Tibial nerve (tissue), 4 donors: ENCODE results near the gene AKAIN1. TPM values are rescaled to one million over a fixed set of nuclear protein-coding genes. Genes with fewer than 3 reads are reported as not detected.

Source experiments
- DNase-seq, 2 donors: peaks; one replicate each; pipeline ENCODE4 v3.0.0-alpha.2; 2019; ENCODE audit warnings: low spot score in 2 of 2
- H3K27ac ChIP-seq, 4 donors: fragments of 200-600 bp; sonication (generic) in 3 of 4; one replicate each; pipeline ENCODE4 v1.5.1; 2017 to 2019; ENCODE audit warnings: mild to moderate bottlenecking in 1 of 4
- H3K27me3 ChIP-seq, 2 donors: fragments of 200-600 bp; sonication (generic) in 1 of 2; one replicate each; pipeline versions ENCODE4 v1.5.1 to v1.6.0; 2017 to 2019
- H3K36me3 ChIP-seq, 3 donors: fragments of 200-600 bp; sonication (generic); one replicate each; pipeline ENCODE4 v1.5.1; 2018 to 2019
- H3K4me1 ChIP-seq, 4 donors: fragments of 200-600 bp; sonication (generic) in 3 of 4; one replicate each; pipeline ENCODE4 v1.5.1; 2017 to 2019
- H3K4me3 ChIP-seq, 4 donors: fragments of 200-600 bp; sonication (generic) in 3 of 4; one replicate each; pipeline ENCODE4 v1.5.1; 2017 to 2019; ENCODE audit warnings: mild to moderate bottlenecking in 1 of 4, moderate library complexity in 1 of 4
- H3K9me3 ChIP-seq, 4 donors: fragments of 200-600 bp; sonication (generic) in 3 of 4; one replicate each; pipeline ENCODE4 v1.5.1; 2017 to 2019
- EP300 ChIP-seq, 2 donors: sonication (generic); formaldehyde crosslinking; IDR thresholded peaks; one replicate each; pipeline ENCODE4 v1.6.1; 2017; ENCODE audit warnings: antibody characterized with exemption in 2 of 2, mild to moderate bottlenecking in 1 of 2
- POLR2A ChIP-seq, 2 donors: fragments of 450-650 bp; IDR thresholded peaks; one replicate each; pipeline ENCODE4 v1.6.1; 2017; ENCODE audit warnings: antibody characterized with exemption in 2 of 2, mild to moderate bottlenecking in 2 of 2, moderate library complexity in 2 of 2
- WGBS, 2 donors: methylation state at CpG; one replicate each; pipeline ENCODE4 v1.1.5; 2018; 5-methylcytosine and 5-hydroxymethylcytosine counted together
- total RNA-seq, 4 donors: library from RNA; depleted of rRNA; stranded (reverse); fragments of >200 nt; gene quantifications; one replicate each; pipeline ENCODE4 v1.1.0, GENCODE V29; 2016
- TF ChIP-seq, protein P1 (sequence below), 5 experiments: fragments of 200-600 bp in 3 of 5; fragments of 450-650 bp in 2 of 5; sonication (generic) in 3 of 5; IDR thresholded peaks; one replicate each; pipeline ENCODE4 v1.5.1; 2016 to 2019; ENCODE audit warnings: antibody characterized with exemption in 5 of 5, mild to moderate bottlenecking in 3 of 5, moderate library complexity in 2 of 5

The AKAIN1 gene
- total RNA-seq, 4 donors from 2014 or later = not detected

DNA sequence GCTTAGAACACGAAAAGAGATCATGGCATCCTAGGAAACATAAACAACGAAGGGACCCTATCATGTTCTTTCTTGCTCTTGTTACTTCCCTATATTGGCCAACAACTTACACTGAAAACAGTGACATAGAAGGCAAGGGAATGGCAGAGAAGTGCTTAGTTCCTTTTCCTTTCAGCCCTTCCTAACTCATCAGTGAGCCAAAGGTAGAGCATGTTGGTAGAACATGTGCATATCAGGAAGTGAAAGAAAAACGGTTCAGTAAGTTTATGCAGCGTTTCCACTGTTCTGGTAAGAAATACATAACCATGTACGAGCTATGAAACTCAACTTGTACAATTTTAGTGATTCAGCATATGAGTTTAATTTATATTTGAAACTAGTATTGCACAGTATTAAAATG lies 21.7 kb downstream of the AKAIN1 start:
- peaks cover 0 to 5% (median 0%) of the 10 kb centered on the region in 4 donors for H3K9me3 ChIP-seq
- no peak for TF ChIP-seq EP300 (IDR thresholded peaks at IDR 0.05)
- no peak for TF ChIP-seq POLR2A (IDR thresholded peaks at IDR 0.05)
- TF ChIP-seq, protein P1, sequence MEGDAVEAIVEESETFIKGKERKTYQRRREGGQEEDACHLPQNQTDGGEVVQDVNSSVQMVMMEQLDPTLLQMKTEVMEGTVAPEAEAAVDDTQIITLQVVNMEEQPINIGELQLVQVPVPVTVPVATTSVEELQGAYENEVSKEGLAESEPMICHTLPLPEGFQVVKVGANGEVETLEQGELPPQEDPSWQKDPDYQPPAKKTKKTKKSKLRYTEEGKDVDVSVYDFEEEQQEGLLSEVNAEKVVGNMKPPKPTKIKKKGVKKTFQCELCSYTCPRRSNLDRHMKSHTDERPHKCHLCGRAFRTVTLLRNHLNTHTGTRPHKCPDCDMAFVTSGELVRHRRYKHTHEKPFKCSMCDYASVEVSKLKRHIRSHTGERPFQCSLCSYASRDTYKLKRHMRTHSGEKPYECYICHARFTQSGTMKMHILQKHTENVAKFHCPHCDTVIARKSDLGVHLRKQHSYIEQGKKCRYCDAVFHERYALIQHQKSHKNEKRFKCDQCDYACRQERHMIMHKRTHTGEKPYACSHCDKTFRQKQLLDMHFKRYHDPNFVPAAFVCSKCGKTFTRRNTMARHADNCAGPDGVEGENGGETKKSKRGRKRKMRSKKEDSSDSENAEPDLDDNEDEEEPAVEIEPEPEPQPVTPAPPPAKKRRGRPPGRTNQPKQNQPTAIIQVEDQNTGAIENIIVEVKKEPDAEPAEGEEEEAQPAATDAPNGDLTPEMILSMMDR (IDR thresholded peaks at IDR 0.05) = no peak
- WGBS, 2 donors = 76% methylated on average over 5 of the region's 5 CpGs
- no peaks in the 10 kb centered on the region for H3K27me3 ChIP-seq
- H3K27ac ChIP-seq = no peak overlapping the region
- H3K4me3 ChIP-seq = no peak overlapping the region
- no peaks in the 10 kb centered on the region for H3K36me3 ChIP-seq
- no peak for DNase-seq
- H3K4me1 ChIP-seq = no peaks in the 10 kb centered on the region

DNA sequence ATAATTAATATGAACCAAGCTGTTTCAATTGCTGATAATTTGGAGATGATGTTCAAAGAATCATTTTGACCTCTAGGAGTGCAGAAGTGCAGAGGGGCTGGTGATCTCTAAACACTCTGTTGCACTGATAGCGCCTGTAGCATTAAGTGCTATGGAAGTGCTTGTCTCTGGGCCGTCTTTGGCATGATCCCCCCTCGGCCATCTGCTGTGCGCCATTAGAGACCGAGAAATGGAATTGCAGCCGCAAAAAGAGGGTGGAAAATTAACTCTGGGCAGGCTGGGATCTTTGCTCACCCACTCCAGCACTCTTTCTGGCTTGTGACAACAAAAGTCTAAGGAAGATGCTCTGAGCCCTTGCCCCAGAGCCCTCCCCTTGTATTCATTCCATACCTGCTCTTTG lies 23.4 kb downstream of the AKAIN1 start:
- TF ChIP-seq EP300 (IDR thresholded peaks at IDR 0.05) (no peak), POLR2A (IDR thresholded peaks at IDR 0.05) (no peak)
- TF ChIP-seq, protein P1 (IDR thresholded peaks at IDR 0.05) = no peak
- H3K36me3 ChIP-seq = no peaks in the 10 kb centered on the region
- 77 to 90% methylated on average over 6 of the region's 6 CpGs for WGBS, 2 donors
- no peaks in the 10 kb centered on the region for H3K27me3 ChIP-seq
- H3K4me1 ChIP-seq = no peaks in the 10 kb centered on the region
- no peak for DNase-seq
- peaks cover 0 to 5% (median 0%) of the 10 kb centered on the region in 4 donors for H3K9me3 ChIP-seq
- H3K27ac ChIP-seq = no peak overlapping the region
- H3K4me3 ChIP-seq = no peak overlapping the region

DNA sequence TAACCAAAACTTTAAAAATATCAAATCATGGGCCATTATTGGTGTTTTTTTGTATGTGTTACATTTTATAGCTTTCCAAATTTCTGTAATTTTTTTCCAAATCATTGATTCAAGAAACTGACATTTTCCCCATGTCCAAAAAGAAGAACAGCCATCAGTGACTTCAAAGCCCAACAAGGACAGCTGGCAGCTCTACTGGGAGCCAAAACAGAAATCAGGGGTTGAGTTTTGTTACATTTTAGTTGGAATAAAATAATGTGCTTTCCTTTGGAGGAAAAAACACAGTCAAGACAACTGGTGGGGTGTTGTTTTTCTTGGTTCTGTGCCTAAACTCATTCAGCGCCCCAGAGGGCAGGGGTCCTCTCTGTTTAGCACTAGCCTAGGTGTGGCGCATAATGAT lies 23.8 kb downstream of the AKAIN1 start:
- 84 to 93% methylated on average over 2 of the region's 2 CpGs for WGBS, 2 donors
- Histone ChIP-seq H3K4me3 (no peak overlapping the region), H3K4me1 (no peaks in the 10 kb centered on the region), H3K9me3 (peaks cover 0 to 5% (median 0%) of the 10 kb centered on the region in 4 donors), H3K27me3 (no peaks in the 10 kb centered on the region), H3K27ac (no peak overlapping the region), H3K36me3 (no peaks in the 10 kb centered on the region)
- TF ChIP-seq, protein P1 (IDR thresholded peaks at IDR 0.05) = no peak
- TF ChIP-seq EP300 (IDR thresholded peaks at IDR 0.05) (no peak), POLR2A (IDR thresholded peaks at IDR 0.05) (no peak)
- DNase-seq = no peak

DNA sequence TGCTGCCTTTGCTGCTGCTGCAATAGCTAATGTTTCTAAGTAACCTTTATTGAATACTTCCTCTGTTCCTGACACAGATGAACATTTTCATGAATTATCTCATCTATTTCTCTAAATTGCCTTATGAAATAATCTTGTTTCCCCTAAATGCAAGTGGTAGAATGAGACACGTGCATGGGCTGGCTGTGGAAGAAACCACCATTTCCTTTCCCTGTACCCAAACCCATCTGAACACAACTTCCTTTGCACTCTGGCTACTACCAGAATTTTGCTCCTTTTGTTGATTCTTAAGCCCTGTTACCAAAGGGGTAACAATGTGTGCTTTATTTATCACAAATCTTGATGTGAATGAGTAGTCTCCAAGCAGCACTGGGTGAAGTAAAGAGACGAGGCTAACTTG lies 29.2 kb downstream of the AKAIN1 start:
- H3K27me3 ChIP-seq = no peaks in the 10 kb centered on the region
- no peak for DNase-seq
- no peak overlapping the region for H3K27ac ChIP-seq
- WGBS, 2 donors = 29 to 32% methylated on average over 2 of the region's 2 CpGs
- TF ChIP-seq EP300 (IDR thresholded peaks at IDR 0.05) = no peak
- TF ChIP-seq POLR2A (IDR thresholded peaks at IDR 0.05) = no peak
- TF ChIP-seq, protein P1 (IDR thresholded peaks at IDR 0.05) = no peak
- H3K9me3 ChIP-seq = peaks cover 0 to 5% (median 0%) of the 10 kb centered on the region in 4 donors
- H3K36me3 ChIP-seq = no peaks in the 10 kb centered on the region
- H3K4me3 ChIP-seq = no peak overlapping the region
- H3K4me1 ChIP-seq = no peaks in the 10 kb centered on the region

DNA sequence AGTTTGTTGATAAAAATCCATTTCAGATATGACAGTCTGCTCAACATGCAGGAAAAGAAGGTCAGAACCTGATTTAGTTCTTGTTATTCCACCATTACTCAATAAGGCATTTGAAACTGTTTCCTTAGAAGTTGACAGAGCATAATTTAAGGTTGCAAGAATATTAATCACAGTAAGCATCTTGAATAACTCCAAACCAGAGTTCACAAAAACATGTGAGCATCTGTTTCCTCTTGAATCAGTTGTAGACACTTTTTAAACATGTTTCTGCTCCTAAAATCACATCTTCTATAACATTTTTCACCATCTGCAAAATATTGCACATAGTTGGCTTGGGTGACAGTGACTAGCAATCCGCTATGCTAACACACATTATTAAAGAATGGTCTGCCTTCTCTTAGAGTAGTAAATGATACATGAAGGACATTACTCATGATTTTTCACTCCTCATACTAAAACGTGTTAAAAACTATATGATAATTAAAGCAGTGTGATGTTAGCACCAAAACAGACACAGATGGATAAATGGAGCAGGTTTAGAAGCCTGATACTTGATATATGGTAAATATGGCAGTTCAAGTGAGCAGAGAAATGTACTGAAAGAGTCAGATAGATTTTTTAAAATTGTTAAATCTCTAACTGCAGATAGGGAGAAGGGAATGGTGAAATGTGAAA lies 30.3 kb downstream of the AKAIN1 start:
- Histone ChIP-seq H3K9me3 (peaks cover 0 to 2% (median 0%) of the 10 kb centered on the region in 4 donors), H3K27ac (no peak overlapping the region), H3K4me3 (no peak overlapping the region), H3K27me3 (no peaks in the 10 kb centered on the region), H3K36me3 (no peaks in the 10 kb centered on the region), H3K4me1 (no peaks in the 10 kb centered on the region)
- TF ChIP-seq POLR2A (IDR thresholded peaks at IDR 0.05) (no peak), EP300 (IDR thresholded peaks at IDR 0.05) (no peak)
- TF ChIP-seq, protein P1 (IDR thresholded peaks at IDR 0.05) = no peak
- no peak for DNase-seq
- WGBS, 2 donors = 48 to 56% methylated on average over 2 of the region's 2 CpGs
